IMR-90 (cell line): ENCODE measurements around the gene SALL2.

Experiments
- BHLHE40 ChIP-seq: fragments of 150-350 bp; IDR thresholded peaks from 2 replicates; pipeline ENCODE4 v1.6.1; 2016; ENCODE audit warnings: mild to moderate bottlenecking, low read depth, low read length
- CEBPB ChIP-seq: IDR thresholded peaks from 2 replicates; pipeline ENCODE4 v1.6.1; 2012; ENCODE audit warnings: low read depth, low read length, improper control_type of control experiment
- MAFK ChIP-seq: IDR thresholded peaks from 2 replicates; pipeline ENCODE4 v1.6.1; 2012; ENCODE audit warnings: low read depth, low read length, improper control_type of control experiment
- MXI1 ChIP-seq: IDR thresholded peaks from 2 replicates; pipeline ENCODE4 v1.6.1; 2012; ENCODE audit warnings: low read depth, mild to moderate bottlenecking, low read length, moderate library complexity, borderline replicate concordance
- POLR2A ChIP-seq: IDR thresholded peaks from 2 replicates; pipeline ENCODE4 v1.6.1; 2012; ENCODE audit warnings: mild to moderate bottlenecking, low read depth, low read length
- SMC3 ChIP-seq: fragments of 150-350 bp; IDR thresholded peaks from 2 replicates; pipeline ENCODE4 v1.6.1; 2016; ENCODE audit warnings: low read depth, mild to moderate bottlenecking, antibody characterized with exemption, low read length, moderate library complexity
- TF ChIP-seq, protein P1 (sequence below): conservative IDR thresholded peaks from 2 replicates; pipeline ENCODE4 v1.5.1; 2012; ENCODE audit warnings: mild to moderate bottlenecking, low read depth, low read length, improper control_type of control experiment
- TF ChIP-seq, protein P2 (sequence below): fragments of 150-350 bp; IDR thresholded peaks from 2 replicates; pipeline ENCODE4 v1.6.1; 2016; ENCODE audit warnings: low read depth, mild to moderate bottlenecking, low read length, moderate library complexity, borderline replicate concordance
- TF ChIP-seq, protein P3 (sequence below): fragments of 150-350 bp; IDR thresholded peaks from 2 replicates; pipeline ENCODE4 v1.6.1; 2017; ENCODE audit warnings: mild to moderate bottlenecking, antibody characterized with exemption, low read length, low read depth

DNA sequence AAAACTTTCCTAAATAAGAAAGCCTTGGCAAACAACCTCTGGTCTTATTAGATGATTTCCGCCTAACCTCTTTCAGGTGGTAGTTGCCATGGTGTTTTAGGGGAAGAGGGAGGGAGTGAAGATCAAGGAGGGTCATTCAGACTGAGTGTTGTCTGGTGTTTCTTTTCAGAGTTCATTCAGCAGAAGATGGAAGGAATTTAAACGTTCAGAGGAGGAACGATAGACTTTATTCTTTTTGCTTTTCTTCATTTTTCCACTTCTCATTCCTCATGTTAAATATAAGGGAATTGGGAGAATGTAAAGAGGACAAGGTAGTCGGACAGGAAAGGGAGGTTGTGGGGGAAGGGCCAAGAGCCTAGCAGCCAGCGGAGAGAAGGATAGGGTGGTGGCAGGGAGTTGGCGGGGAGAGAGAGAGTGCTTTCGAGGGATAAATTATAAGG is 17.4 kb upstream of the SALL2 start:
- TF ChIP-seq, protein P1, sequence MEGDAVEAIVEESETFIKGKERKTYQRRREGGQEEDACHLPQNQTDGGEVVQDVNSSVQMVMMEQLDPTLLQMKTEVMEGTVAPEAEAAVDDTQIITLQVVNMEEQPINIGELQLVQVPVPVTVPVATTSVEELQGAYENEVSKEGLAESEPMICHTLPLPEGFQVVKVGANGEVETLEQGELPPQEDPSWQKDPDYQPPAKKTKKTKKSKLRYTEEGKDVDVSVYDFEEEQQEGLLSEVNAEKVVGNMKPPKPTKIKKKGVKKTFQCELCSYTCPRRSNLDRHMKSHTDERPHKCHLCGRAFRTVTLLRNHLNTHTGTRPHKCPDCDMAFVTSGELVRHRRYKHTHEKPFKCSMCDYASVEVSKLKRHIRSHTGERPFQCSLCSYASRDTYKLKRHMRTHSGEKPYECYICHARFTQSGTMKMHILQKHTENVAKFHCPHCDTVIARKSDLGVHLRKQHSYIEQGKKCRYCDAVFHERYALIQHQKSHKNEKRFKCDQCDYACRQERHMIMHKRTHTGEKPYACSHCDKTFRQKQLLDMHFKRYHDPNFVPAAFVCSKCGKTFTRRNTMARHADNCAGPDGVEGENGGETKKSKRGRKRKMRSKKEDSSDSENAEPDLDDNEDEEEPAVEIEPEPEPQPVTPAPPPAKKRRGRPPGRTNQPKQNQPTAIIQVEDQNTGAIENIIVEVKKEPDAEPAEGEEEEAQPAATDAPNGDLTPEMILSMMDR = no peak
- TF ChIP-seq CEBPB (no peak), MXI1 (no peak), SMC3 (no peak), POLR2A (no peak), BHLHE40 (no peak), MAFK (no peak)
- TF ChIP-seq, protein P2, sequence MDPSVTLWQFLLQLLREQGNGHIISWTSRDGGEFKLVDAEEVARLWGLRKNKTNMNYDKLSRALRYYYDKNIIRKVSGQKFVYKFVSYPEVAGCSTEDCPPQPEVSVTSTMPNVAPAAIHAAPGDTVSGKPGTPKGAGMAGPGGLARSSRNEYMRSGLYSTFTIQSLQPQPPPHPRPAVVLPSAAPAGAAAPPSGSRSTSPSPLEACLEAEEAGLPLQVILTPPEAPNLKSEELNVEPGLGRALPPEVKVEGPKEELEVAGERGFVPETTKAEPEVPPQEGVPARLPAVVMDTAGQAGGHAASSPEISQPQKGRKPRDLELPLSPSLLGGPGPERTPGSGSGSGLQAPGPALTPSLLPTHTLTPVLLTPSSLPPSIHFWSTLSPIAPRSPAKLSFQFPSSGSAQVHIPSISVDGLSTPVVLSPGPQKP = no peak
- TF ChIP-seq, protein P3, sequence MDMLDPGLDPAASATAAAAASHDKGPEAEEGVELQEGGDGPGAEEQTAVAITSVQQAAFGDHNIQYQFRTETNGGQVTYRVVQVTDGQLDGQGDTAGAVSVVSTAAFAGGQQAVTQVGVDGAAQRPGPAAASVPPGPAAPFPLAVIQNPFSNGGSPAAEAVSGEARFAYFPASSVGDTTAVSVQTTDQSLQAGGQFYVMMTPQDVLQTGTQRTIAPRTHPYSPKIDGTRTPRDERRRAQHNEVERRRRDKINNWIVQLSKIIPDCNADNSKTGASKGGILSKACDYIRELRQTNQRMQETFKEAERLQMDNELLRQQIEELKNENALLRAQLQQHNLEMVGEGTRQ = no peak
